ENCODE measurements around the gene PPP1R14C.

DNA sequence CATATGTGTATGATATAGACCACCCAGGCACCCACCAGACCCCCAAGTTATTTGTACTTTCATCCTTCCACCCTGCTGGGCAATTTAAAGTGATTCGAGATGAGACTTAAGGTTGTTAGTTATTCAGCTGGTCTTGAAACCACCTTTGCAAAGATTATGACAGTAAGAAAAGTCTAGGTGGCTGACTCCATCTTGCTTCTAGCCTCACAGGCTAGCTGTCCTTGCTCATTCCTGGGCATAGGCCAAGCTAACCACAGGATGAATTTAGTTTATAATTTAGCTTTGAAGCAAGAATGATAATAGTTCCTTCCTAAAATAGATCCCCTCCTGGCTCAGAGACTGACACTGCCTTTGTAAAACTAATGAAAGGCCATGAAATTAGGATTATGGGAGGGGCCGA, 154.0 kb downstream of the PPP1R14C start:
- no peak for TF ChIP-seq EZH2 (IDR thresholded peaks at IDR 0.05; ENCODE audit: insufficient read depth, poor library complexity, severe bottlenecking)
- no peak for TF ChIP-seq EZH2phosphoT487 (IDR thresholded peaks at IDR 0.05; ENCODE audit: insufficient read depth, low read depth)

All from GM23248 (cell line).